Activated CD4-positive, alpha-beta memory T cell treated with anti-CD3 and anti-CD28 coated beads for 36 hours (primary cell): ENCODE results near the gene CABP4. TPM values are rescaled to one million over a fixed set of nuclear protein-coding genes. Genes with fewer than 3 reads are reported as not detected.
"Not testable (repeated sequence)": the region's sequence is repeated elsewhere in the genome, so short reads cannot be mapped to it uniquely, and the experiment has no call there.

Experiments used
- CTCF ChIA-PET: fragments of 350-600 bp; sonication (Branson Sonifier 250); formaldehyde crosslinking; loops from one replicate; lab custom pipeline; 2021; ENCODE audit warnings: antibody characterized with exemption, inconsistent platforms; lab: Charles Lee
- POLR2A ChIA-PET: fragments of 350-600 bp; sonication (Branson Sonifier 250); formaldehyde crosslinking; loops from one replicate; lab custom pipeline; 2021; ENCODE audit warnings: antibody characterized with exemption; lab: Charles Lee
- DNase-seq: peaks from one replicate; pipeline ENCODE4 v3.0.0-alpha.2; 2020
- H3K27ac Mint-ChIP-seq: one replicate; pipeline ENCODE4 v1.8.0; 2021; ENCODE audit warnings: mixed read lengths
- H3K27me3 Mint-ChIP-seq: one replicate; pipeline ENCODE4 v1.8.0; 2021; ENCODE audit warnings: mixed read lengths
- H3K36me3 Mint-ChIP-seq: one replicate; pipeline ENCODE4 v1.8.0; 2021; ENCODE audit warnings: mixed read lengths
- H3K4me1 Mint-ChIP-seq: one replicate; pipeline ENCODE4 v1.8.0; 2021; ENCODE audit warnings: low read depth, mixed read lengths
- H3K4me3 Mint-ChIP-seq: one replicate; pipeline ENCODE4 v1.8.0; 2021; ENCODE audit warnings: mild to moderate bottlenecking, mixed read lengths
- H3K9me3 Mint-ChIP-seq: one replicate; pipeline ENCODE4 v1.8.0; 2021; ENCODE audit warnings: mixed read lengths
- intact Hi-C: fragments of 100-400 bp; cut with micrococcal nuclease; formaldehyde crosslinking; loops from one replicate; pipeline ENCODE4 v1.15.1; 2023
- total RNA-seq, 2 experiments: library from RNA; stranded (reverse); gene quantifications; one replicate each; pipeline ENCODE4 v1.2.3, GENCODE V29; 2021

The CABP4 gene
- total RNA-seq, 2 experiments from 2014 or later = 1.0 to 1.2 TPM

- intact Hi-C loops = loop anchor here (1.0 to 2.0 kb wide), 2 partner anchors 9 to 17 kb away; partner anchors contain the start of gene RPS6KB2
- H3K4me3 Mint-ChIP-seq = peak overlapping the region; percentile 74
- H3K27me3 Mint-ChIP-seq = no peaks in the 10 kb centered on the region
- ChIA-PET POLR2A (interaction anchor here (0.8 to 1.9 kb wide), 10 partner anchors 8 to 65 kb away, joined by 3 to 21 read pairs (median 5); partner anchors contain the start of genes PPP1CA, PTPRCAP, RPS6KB2 and TMEM134), CTCF (interaction anchor here (0.9 to 2.3 kb wide), 6 partner anchors 12 to 68 kb away, joined by 3 to 6 read pairs (median 4); no protein-coding TSS in a partner anchor)
- no peaks in the 10 kb centered on the region for H3K36me3 Mint-ChIP-seq
- H3K9me3 Mint-ChIP-seq = no peaks in the 10 kb centered on the region
- H3K4me1 Mint-ChIP-seq = peaks cover 43% of the 10 kb centered on the region
- DNase-seq = no peak
- peak overlapping the region; percentile 51 for H3K27ac Mint-ChIP-seq
These were observed 35.7 kb upstream of the CABP4 start for GRCh38 chr11:67419325-67420049.

- H3K27ac Mint-ChIP-seq = peak overlapping the region; percentile 69
- H3K27me3 Mint-ChIP-seq = no peaks in the 10 kb centered on the region
- ChIA-PET CTCF (interaction anchor here (0.7 to 1.6 kb wide), 7 partner anchors 13 to 64 kb away, joined by 3 to 8 read pairs (median 3); partner anchors contain the start of genes PPP1CA and TBC1D10C), POLR2A (interaction anchor here (0.6 to 1.9 kb wide), 10 partner anchors 9 to 64 kb away, joined by 3 to 21 read pairs (median 6); partner anchors contain the start of genes CORO1B, PTPRCAP and TMEM134)
- peaks cover 42% of the 10 kb centered on the region for H3K4me1 Mint-ChIP-seq
- intact Hi-C loops = loop anchor here (1.0 to 2.0 kb wide), 2 partner anchors 8 to 17 kb away; partner anchors contain the start of gene RPS6KB2
- DNase-seq = no peak
- peak overlapping the region; percentile 74 for H3K4me3 Mint-ChIP-seq
- H3K36me3 Mint-ChIP-seq = no peaks in the 10 kb centered on the region
- H3K9me3 Mint-ChIP-seq = no peaks in the 10 kb centered on the region
These were observed 35.0 kb upstream of the CABP4 start for GRCh38 chr11:67420147-67420645.

- Mint-ChIP-seq H3K36me3 (no peaks in the 10 kb centered on the region), H3K4me1 (peaks cover 41% of the 10 kb centered on the region), H3K9me3 (no peaks in the 10 kb centered on the region), H3K27me3 (no peaks in the 10 kb centered on the region), H3K4me3 (peak overlapping the region; percentile 74), H3K27ac (peak overlapping the region; percentile 69)
- CTCF ChIA-PET = interaction anchor here (0.7 to 1.6 kb wide), 4 partner anchors 16 to 64 kb away, joined by 3 to 8 read pairs (median 4); partner anchors contain the start of genes PPP1CA and TBC1D10C
- peak; percentile 98 for DNase-seq
- intact Hi-C loops = loop anchor here (1.0 to 2.0 kb wide), 2 partner anchors 7 to 18 kb away; partner anchors contain the start of gene RPS6KB2
- POLR2A ChIA-PET = interaction anchor here (0.6 to 1.9 kb wide), 11 partner anchors 9 to 48 kb away, joined by 3 to 21 read pairs (median 5); partner anchors contain the start of genes CORO1B, PTPRCAP, TBC1D10C and TMEM134
These were observed 34.3 kb upstream of the CABP4 start for GRCh38 chr11:67420646-67421429.

GRCh38 chr11:67421430-67422031 lies 33.6 kb upstream of the CABP4 start:
- POLR2A ChIA-PET = interaction anchor here (0.6 to 1.9 kb wide), 6 partner anchors 10 to 44 kb away, joined by 3 to 21 read pairs (median 6); partner anchors contain the start of genes CORO1B and TBC1D10C
- Mint-ChIP-seq H3K4me1 (peaks cover 34% of the 10 kb centered on the region), H3K36me3 (no peaks in the 10 kb centered on the region), H3K4me3 (peak overlapping the region; percentile 64), H3K27me3 (no peaks in the 10 kb centered on the region), H3K27ac (peak overlapping the region; percentile 46), H3K9me3 (no peaks in the 10 kb centered on the region)
- intact Hi-C loops = loop anchor here (2.0 kb wide), 1 partner anchor 19 kb away; no protein-coding TSS in a partner anchor
- CTCF ChIA-PET = interaction anchor here (1.5 kb wide), 1 partner anchor 21 kb away, joined by 8 read pairs; the partner anchor contains the start of gene PPP1CA
- no peak for DNase-seq

GRCh38 chr11:67422891-67423290 lies 32.3 kb upstream of the CABP4 start:
- intact Hi-C loops = no loop called here
- H3K27ac Mint-ChIP-seq = no peak overlapping the region
- peaks cover 33% of the 10 kb centered on the region for H3K4me1 Mint-ChIP-seq
- no peak overlapping the region for H3K4me3 Mint-ChIP-seq
- H3K9me3 Mint-ChIP-seq = no peaks in the 10 kb centered on the region
- DNase-seq = no peak
- ChIA-PET POLR2A (interaction anchor here (1.2 kb wide), 1 partner anchor 15 kb away, joined by 4 read pairs; the partner anchor contains the start of gene PTPRCAP), CTCF (interaction anchor here (1.5 to 1.7 kb wide), 2 partner anchors 22 to 40 kb away, joined by 3 read pairs; partner anchors contain the start of gene PPP1CA)
- no peaks in the 10 kb centered on the region for H3K36me3 Mint-ChIP-seq
- H3K27me3 Mint-ChIP-seq = no peaks in the 10 kb centered on the region

- Mint-ChIP-seq H3K27ac (no peak overlapping the region), H3K9me3 (no peaks in the 10 kb centered on the region), H3K4me1 (peaks cover 27% of the 10 kb centered on the region), H3K36me3 (no peaks in the 10 kb centered on the region), H3K27me3 (no peaks in the 10 kb centered on the region), H3K4me3 (no peak overlapping the region)
- intact Hi-C loops = no loop called here
- CTCF ChIA-PET = interaction anchor here (1.5 to 1.7 kb wide), 2 partner anchors 22 to 41 kb away, joined by 3 read pairs; partner anchors contain the start of gene PPP1CA
- POLR2A ChIA-PET = interaction anchor here (1.2 kb wide), 1 partner anchor 14 kb away, joined by 4 read pairs; the partner anchor contains the start of gene PTPRCAP
- no peak for DNase-seq
These were observed 31.7 kb upstream of the CABP4 start for GRCh38 chr11:67423466-67423865.

- H3K36me3 Mint-ChIP-seq = peaks cover 2% of the 10 kb centered on the region
- intact Hi-C loops = no loop called here
- H3K9me3 Mint-ChIP-seq = no peaks in the 10 kb centered on the region
- no peak for DNase-seq
- ChIA-PET POLR2A (no interaction called here), CTCF (interaction anchor here (1.5 to 1.7 kb wide), 2 partner anchors 23 to 41 kb away, joined by 3 read pairs; partner anchors contain the start of gene PPP1CA)
- peaks cover 24% of the 10 kb centered on the region for H3K4me1 Mint-ChIP-seq
- no peak overlapping the region for H3K4me3 Mint-ChIP-seq
- no peak overlapping the region for H3K27ac Mint-ChIP-seq
- H3K27me3 Mint-ChIP-seq = no peaks in the 10 kb centered on the region
These were observed 31.1 kb upstream of the CABP4 start for GRCh38 chr11:67423891-67424613.

- Mint-ChIP-seq H3K27ac (peak overlapping the region; percentile 91), H3K36me3 (peaks cover 12% of the 10 kb centered on the region), H3K4me1 (peaks cover 24% of the 10 kb centered on the region), H3K4me3 (peak overlapping the region; percentile 91)
- CTCF ChIA-PET = interaction anchor here (0.6 to 2.4 kb wide), 4 partner anchors 10 to 26 kb away, joined by 3 to 8 read pairs (median 6); partner anchors contain the start of genes PPP1CA and PTPRCAP
- POLR2A ChIA-PET = interaction anchor here (0.8 to 3.2 kb wide), 6 partner anchors 10 to 150 kb away, joined by 3 to 24 read pairs (median 5); partner anchors contain the start of genes PPP1CA and PTPRCAP
- not testable (repeated sequence) for H3K27me3 Mint-ChIP-seq, H3K9me3 Mint-ChIP-seq
- intact Hi-C loops = loop anchor here (5.0 kb wide), 2 partner anchors 35 to 40 kb away; partner anchors contain the start of genes RAD9A and TMEM134
- DNase-seq = peak; percentile 63
These were observed 27.7 kb upstream of the CABP4 start for GRCh38 chr11:67427364-67427859.

GRCh38 chr11:67428052-67429001 lies 26.8 kb upstream of the CABP4 start, which contains the start of gene RPS6KB2:
Gene RPS6KB2, plus strand, starts transcription at chr11:67428494. Its CDS starts 52 bp downstream, at chr11:67428546.
- ChIA-PET CTCF (interaction anchor here (0.7 to 2.4 kb wide), 5 partner anchors 9 to 72 kb away, joined by 3 to 8 read pairs (median 5); partner anchors contain the start of genes PPP1CA and PTPRCAP), POLR2A (interaction anchor here (0.5 to 3.2 kb wide), 12 partner anchors 9 to 1892 kb away, joined by 3 to 24 read pairs (median 4); partner anchors contain the start of genes PPP1CA, PTPRCAP, TBC1D10C and TMEM134)
- Mint-ChIP-seq H3K27ac (peak within 1 kb of the TSS; percentile 91), H3K4me1 (peaks cover 33% of the 10 kb centered on the region), H3K4me3 (peak within 1 kb of the TSS; percentile 91), H3K36me3 (peaks cover 15% of the 10 kb centered on the region), H3K9me3 (no peaks in the 10 kb centered on the region), H3K27me3 (no peaks in the 10 kb centered on the region)
- intact Hi-C loops = loop anchor here (1.0 to 5.0 kb wide), 5 partner anchors 8 to 39 kb away; partner anchors contain the start of genes PTPRCAP, RAD9A and TMEM134
- peak; percentile 100 for DNase-seq
